Endothelial cell of coronary artery (primary cell): ENCODE data around the gene ZNF25. TPM values are rescaled to one million over a fixed set of nuclear protein-coding genes. Genes with fewer than 3 reads are reported as not detected.

Experiments
- total RNA-seq: library from RNA; depleted of rRNA; stranded (reverse); fragments of >200 nt; gene quantifications from 2 replicates; pipeline ENCODE4 v1.2.3, GENCODE V29; 2014

ZNF25 gene
- total RNA-seq: 4.3 and 7.7 TPM in 2 replicates

GRCh38 chr10:37976091-37976879, at the start of gene ZNF25:
ZNF25 (minus strand) TSS chr10:37976647; CDS start chr10:37971722, 4,925 bp downstream.

GRCh38 chr10:38010119-38010903, 33.9 kb upstream of the ZNF25 start, which contains the start of gene ZNF33A:
ZNF33A (plus strand) TSS chr10:38010675; CDS start chr10:38012342, 1,667 bp downstream.

Other genes with a start within 250 kb of the ZNF25 start
- 3.7 and 6.8 TPM in 2 replicates for gene ZNF248, start 119.0 kb downstream of the ZNF25 start, total RNA-seq
- gene ZNF33A, start 34.0 kb upstream of the ZNF25 start, total RNA-seq: 13.0 and 16.0 TPM in 2 replicates
- 7.7 and 9.6 TPM in 2 replicates for gene ZNF37A, start 117.7 kb upstream of the ZNF25 start, total RNA-seq